GM10266 (cell line): Measurements from ENCODE around the gene PCP4L1.
"Not testable (repeated sequence)": the region's sequence is repeated elsewhere in the genome, so short reads cannot be mapped to it uniquely, and the experiment has no call there.

ENCODE experiments used
- DNase-seq: peaks from one replicate; pipeline ENCODE4 v3.0.0; 2012; ENCODE audit errors: extremely low spot score
- TF ChIP-seq, protein P1 (sequence below): IDR thresholded peaks from 2 replicates; pipeline ENCODE4 v1.5.1; 2012; ENCODE audit warnings: mild to moderate bottlenecking, low read depth; ENCODE audit not compliant: control insufficient read depth, insufficient read depth; ENCODE audit errors: missing control alignments

The PCP4L1 gene

DNA sequence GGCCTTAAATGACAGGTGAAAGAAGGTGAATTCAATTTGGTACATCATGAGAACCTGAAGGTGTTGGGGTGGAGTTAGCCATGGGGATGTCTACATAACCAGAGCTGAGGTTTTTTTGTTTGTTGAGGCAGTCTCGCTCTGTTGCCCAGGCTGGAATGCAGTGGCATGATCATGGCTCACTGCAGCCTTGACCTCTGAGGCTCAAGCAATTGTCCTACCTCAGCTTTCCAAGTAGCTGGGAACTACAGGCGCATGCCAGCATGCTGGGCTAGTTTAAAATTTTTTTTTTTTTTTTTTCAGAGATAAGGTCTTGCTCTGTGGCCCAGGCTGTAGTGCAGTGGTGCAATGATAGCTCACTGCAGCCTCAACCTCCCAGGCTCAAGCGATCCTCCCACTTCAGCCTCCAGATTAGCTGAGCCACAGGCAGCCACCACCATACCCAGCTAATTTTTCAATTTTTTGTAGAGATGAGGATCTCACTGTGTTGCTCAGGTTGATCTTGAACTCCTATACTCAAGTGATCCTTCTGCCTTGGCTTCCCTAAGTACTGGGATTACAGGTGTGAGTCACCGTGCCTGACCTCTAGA lies 53.1 kb downstream of the PCP4L1 start:
- DNase-seq = no peak
- TF ChIP-seq, protein P1, sequence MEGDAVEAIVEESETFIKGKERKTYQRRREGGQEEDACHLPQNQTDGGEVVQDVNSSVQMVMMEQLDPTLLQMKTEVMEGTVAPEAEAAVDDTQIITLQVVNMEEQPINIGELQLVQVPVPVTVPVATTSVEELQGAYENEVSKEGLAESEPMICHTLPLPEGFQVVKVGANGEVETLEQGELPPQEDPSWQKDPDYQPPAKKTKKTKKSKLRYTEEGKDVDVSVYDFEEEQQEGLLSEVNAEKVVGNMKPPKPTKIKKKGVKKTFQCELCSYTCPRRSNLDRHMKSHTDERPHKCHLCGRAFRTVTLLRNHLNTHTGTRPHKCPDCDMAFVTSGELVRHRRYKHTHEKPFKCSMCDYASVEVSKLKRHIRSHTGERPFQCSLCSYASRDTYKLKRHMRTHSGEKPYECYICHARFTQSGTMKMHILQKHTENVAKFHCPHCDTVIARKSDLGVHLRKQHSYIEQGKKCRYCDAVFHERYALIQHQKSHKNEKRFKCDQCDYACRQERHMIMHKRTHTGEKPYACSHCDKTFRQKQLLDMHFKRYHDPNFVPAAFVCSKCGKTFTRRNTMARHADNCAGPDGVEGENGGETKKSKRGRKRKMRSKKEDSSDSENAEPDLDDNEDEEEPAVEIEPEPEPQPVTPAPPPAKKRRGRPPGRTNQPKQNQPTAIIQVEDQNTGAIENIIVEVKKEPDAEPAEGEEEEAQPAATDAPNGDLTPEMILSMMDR = no peak

DNA sequence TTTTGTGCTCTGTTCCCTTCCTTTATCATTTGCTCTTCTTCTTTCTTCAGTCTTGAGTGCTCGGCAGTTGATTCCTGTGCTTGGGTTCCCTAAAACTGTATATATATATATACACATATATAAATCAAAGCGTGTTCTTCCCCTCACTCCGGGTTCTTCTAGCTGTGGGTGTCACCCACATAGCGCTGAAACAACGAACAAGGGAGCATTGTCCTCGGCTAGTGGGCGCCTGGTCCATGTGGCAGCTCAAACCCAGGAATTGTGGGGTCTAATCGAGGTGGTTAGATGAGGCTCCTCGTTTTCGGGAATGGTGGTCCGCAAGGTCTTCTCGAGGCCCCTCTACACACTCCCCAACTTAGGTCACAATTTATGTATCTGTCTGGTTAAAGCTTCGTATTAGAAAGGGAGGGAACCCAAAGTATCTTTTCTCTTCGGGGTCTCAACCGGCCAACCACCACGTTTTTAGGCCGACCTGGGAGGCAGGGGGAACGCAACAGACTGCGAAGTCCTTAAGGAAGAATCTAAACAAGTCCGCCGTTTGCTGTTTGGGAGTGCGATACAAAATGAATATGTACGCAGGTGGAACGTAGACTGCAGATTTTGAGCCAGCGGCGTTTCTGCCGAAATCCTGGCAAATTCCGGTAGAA lies 55.1 kb downstream of the PCP4L1 start:
- no peak for DNase-seq
- TF ChIP-seq, protein P1 = no peak

DNA sequence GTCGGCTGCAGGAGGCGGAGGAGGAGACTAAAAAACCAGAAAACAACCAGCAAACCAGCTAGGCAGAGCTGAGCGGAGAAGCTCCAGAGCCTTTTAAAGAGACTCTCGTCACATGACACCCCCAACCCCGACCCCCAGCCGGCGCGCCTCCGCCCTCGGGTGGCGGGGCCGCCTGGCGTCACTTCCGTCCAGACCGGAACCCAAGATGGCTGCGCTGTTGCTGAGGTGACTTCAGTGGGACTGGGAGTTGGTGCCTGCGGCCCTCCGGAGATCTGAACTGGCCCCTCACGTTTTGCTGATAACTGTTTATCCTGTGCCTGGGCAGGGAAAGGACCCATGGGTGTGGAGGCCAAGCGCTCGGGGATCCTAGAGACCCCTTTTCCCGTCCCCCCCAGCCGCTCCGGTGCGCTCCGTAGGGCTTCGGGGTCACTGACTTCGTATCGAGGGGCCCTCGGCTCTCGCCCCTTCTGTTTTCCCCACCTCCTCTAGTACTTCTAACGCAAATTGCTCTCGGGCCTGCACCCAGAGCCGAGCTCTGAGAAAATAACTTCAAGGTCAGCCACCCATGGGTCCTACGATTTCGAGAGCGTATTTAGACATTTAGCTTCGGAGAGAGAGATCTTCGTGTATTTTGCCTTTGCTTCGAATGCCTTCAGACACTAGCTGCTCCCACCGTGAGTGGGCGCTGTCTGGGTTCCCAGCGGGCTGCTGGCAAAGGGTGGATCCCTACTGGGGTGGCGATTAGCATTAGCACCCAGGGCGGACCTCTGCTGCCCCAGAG lies 55.8 kb downstream of the PCP4L1 start, which contains the start of gene SDHC:
TSS of gene SDHC (plus strand) at position 181 of the 781 bp plus-strand sequence. CDS start at position 206, 25 bp downstream.
- DNase-seq = peak; percentile 93
- TF ChIP-seq, protein P1 = peak; percentile 9

DNA sequence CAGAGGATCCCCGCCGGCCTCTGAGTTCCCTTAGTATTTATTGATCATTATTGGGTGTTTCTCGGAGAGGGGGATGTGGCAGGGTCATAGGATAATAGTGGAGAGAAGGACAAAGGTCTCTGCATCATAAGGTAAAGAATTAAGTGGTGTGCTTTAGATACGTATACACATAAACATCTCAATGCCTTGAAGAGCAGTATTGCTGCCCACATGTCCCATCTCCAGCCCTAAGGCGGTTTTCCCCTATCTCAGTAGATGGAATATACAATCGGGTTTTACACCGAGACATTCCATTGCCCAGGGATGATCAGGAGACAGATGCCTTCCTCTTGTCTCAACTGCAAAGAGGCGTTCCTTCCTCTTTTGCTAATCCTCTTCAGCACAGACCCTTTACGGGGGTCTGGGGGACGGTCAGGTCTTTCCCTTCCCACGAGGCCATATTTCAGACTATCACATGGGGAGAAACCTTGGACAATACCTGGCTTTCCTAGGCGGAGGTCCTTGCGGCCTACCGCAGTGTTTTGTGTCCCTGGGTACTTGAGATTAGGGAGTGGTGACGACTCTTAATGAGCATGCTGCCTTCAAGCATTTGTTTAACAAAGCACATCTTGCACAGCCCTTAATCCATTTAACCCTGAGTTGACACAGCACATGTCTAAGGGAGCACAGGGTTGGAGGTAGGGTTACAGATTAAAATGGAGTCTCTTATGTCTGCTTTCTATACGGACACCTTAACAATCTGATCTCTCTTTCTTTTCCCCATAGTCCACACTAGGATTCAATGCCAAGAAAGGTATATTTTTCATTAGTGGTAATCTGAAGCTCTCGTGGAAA lies 57.5 kb downstream of the PCP4L1 start:
- not testable (repeated sequence) for DNase-seq

DNA sequence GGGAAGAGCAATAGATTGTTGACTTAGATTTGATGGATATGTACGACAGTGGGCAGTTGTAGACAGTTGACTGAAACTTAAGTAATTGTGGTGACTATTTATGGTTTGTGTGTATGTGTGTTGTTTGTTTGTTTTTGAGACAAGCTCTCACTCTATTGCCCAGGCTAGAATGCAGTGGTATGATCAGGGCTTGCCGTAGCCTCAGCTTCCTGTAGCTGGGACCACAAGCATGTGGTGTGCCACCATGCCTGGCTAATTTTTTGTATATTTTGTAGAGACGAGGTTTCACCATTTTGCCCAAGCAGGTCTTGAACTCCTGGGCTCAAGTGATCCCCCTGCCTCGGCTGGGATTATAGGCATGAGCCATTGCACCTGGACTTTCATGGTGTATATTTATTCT lies 65.5 kb downstream of the PCP4L1 start:
- DNase-seq = no peak
- TF ChIP-seq, protein P1 = no peak

DNA sequence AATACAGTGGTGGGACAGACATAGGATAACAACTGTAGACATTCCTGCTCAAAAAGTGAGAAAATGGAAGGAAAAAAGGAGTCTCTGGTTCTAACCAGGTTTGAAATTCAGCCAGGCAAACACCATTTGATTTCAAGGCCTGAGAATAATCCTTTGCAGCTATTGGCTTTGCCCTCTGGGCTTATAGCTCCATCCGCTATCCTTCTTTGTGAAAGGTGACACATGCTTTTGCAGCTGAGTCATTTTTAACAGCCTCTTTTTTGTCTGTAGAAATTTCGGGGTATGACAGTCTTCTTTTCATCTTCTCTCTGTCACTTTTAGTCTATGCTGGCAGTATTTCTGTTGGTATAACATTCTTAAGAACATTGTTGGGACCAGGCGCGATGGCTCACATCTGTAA lies 71.8 kb downstream of the PCP4L1 start:
- TF ChIP-seq, protein P1 = no peak
- DNase-seq = no peak

- DNase-seq = no peak
- TF ChIP-seq, protein P1 = no peak
Measured at GRCh38 chr1:161333166-161333565, 74.6 kb downstream of the PCP4L1 start.
